Uterus (tissue), 4 donors: ENCODE results near the gene DPCD. TPM values are rescaled to one million over a fixed set of nuclear protein-coding genes. Genes with fewer than 3 reads are reported as not detected.

Experiments
- DNase-seq, 2 donors: peaks; one replicate each; pipeline ENCODE4 v3.0.0-alpha.2; 2019 to 2020
- H3K27ac ChIP-seq, 2 donors: fragments of 200-600 bp; sonication (generic); 1 replicate in 1 of 2; 2 replicates in 1 of 2; pipeline ENCODE4 v1.5.1; 2016 to 2018
- H3K27me3 ChIP-seq, 2 donors: fragments of 200-600 bp; sonication (generic); one replicate each; pipeline ENCODE4 v1.5.1; 2018 to 2019; ENCODE audit warnings: control low read depth in 1 of 2
- H3K36me3 ChIP-seq, 2 donors: fragments of 200-600 bp; sonication (generic); one replicate each; pipeline ENCODE4 v1.5.1; 2019; ENCODE audit warnings: control low read depth in 1 of 2
- H3K4me1 ChIP-seq, 2 donors: fragments of 200-600 bp; sonication (generic); one replicate each; pipeline ENCODE4 v1.5.1; 2018 to 2019; ENCODE audit warnings: control low read depth in 1 of 2
- H3K4me3 ChIP-seq, 2 donors: fragments of 200-600 bp; sonication (generic); 1 replicate in 1 of 2; 2 replicates in 1 of 2; pipeline ENCODE4 v1.5.1; 2018 to 2019; ENCODE audit warnings: mild to moderate bottlenecking in 1 of 2
- H3K9me3 ChIP-seq, 2 donors: fragments of 200-600 bp; sonication (generic); one replicate each; pipeline ENCODE4 v1.5.1; 2019; ENCODE audit warnings: control low read depth in 1 of 2
- POLR2A ChIP-seq, 2 donors: fragments of 450-650 bp; IDR thresholded peaks; one replicate each; pipeline ENCODE4 v1.6.1; 2016; ENCODE audit warnings: antibody characterized with exemption in 2 of 2, mild to moderate bottlenecking in 1 of 2, moderate library complexity in 1 of 2
- intact Hi-C: fragments of 100-400 bp; cut with DNase I; formaldehyde crosslinking; loops from one replicate; pipeline ENCODE4 v1.15.1; 2023; ENCODE audit warnings: low total_unique reads
- total RNA-seq, 4 donors: library from RNA; depleted of rRNA in 3 of 4; stranded (reverse); fragments of >200 nt in 3 of 4; gene quantifications; one replicate each; pipeline versions ENCODE4 v1.1.0 to v1.2.4, GENCODE V29; 2014 to 2023
- TF ChIP-seq, protein P1 (sequence below), 4 experiments: fragments of 200-600 bp in 2 of 4; fragments of 450-650 bp in 2 of 4; sonication (generic) in 2 of 4; IDR thresholded peaks; one replicate each; pipeline ENCODE4 v1.5.1; 2016 to 2019; ENCODE audit warnings: antibody characterized with exemption in 4 of 4, mild to moderate bottlenecking in 2 of 4, moderate library complexity in 1 of 4
- donor health status: DM: yes; HTN: yes; CAD: no.

DPCD gene
- total RNA-seq, 4 donors from 2014 or later, result 5.1 to 35.6 (median 21.7) TPM

GRCh38 chr10:101576211-101576863, 11.8 kb upstream of the DPCD start:
- no peaks in the 10 kb centered on the region for H3K36me3 ChIP-seq
- DNase-seq, result no peak
- no peak overlapping the region for H3K4me3 ChIP-seq
- H3K27ac ChIP-seq, result no peak overlapping the region
- intact Hi-C loops, result no loop called here
- TF ChIP-seq, protein P1, sequence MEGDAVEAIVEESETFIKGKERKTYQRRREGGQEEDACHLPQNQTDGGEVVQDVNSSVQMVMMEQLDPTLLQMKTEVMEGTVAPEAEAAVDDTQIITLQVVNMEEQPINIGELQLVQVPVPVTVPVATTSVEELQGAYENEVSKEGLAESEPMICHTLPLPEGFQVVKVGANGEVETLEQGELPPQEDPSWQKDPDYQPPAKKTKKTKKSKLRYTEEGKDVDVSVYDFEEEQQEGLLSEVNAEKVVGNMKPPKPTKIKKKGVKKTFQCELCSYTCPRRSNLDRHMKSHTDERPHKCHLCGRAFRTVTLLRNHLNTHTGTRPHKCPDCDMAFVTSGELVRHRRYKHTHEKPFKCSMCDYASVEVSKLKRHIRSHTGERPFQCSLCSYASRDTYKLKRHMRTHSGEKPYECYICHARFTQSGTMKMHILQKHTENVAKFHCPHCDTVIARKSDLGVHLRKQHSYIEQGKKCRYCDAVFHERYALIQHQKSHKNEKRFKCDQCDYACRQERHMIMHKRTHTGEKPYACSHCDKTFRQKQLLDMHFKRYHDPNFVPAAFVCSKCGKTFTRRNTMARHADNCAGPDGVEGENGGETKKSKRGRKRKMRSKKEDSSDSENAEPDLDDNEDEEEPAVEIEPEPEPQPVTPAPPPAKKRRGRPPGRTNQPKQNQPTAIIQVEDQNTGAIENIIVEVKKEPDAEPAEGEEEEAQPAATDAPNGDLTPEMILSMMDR (IDR thresholded peaks at IDR 0.05), result no peak
- no peak for TF ChIP-seq POLR2A (IDR thresholded peaks at IDR 0.05)
- H3K9me3 ChIP-seq, result peaks cover 0 to 8% of the 10 kb centered on the region in 2 donors
- H3K4me1 ChIP-seq, result no peaks in the 10 kb centered on the region
- H3K27me3 ChIP-seq, result no peaks in the 10 kb centered on the region

GRCh38 chr10:101577121-101577871, 10.8 kb upstream of the DPCD start:
- H3K27ac ChIP-seq, result no peak overlapping the region
- TF ChIP-seq, protein P1 (IDR thresholded peaks at IDR 0.05), result no peak
- no peak for TF ChIP-seq POLR2A (IDR thresholded peaks at IDR 0.05)
- no peak overlapping the region for H3K4me3 ChIP-seq
- H3K4me1 ChIP-seq, result no peaks in the 10 kb centered on the region
- intact Hi-C loops, result no loop called here
- no peak for DNase-seq
- no peaks in the 10 kb centered on the region for H3K27me3 ChIP-seq
- peaks cover 0 to 8% of the 10 kb centered on the region in 2 donors for H3K9me3 ChIP-seq
- H3K36me3 ChIP-seq, result no peaks in the 10 kb centered on the region

DNA sequence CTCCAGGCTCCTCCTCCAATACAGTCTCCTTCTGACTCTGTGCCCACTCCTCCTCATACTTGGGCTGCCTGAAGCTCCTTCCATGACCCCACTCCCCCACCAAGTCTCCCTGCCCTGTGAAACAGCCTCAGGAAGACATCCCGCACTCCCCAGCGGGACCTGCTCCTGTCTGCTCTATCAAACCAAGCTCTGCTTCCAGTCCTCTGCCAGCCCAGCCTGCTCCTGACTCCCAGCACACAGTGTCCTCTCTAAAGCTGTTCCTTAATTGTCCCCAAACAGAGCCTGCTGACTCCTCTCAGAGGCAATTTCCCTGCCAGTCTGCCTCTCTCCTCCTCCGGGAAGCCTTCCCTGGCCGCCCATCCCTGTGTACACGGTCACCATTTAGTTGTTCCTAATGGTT, 9.9 kb upstream of the DPCD start:
- Histone ChIP-seq H3K4me3 (no peak overlapping the region), H3K4me1 (no peaks in the 10 kb centered on the region), H3K9me3 (no peaks in the 10 kb centered on the region), H3K27ac (no peak overlapping the region), H3K36me3 (no peaks in the 10 kb centered on the region), H3K27me3 (no peaks in the 10 kb centered on the region)
- no peak for DNase-seq
- TF ChIP-seq POLR2A (IDR thresholded peaks at IDR 0.05), result no peak
- TF ChIP-seq, protein P1 (IDR thresholded peaks at IDR 0.05), result no peak
- intact Hi-C loops, result no loop called here

GRCh38 chr10:101578803-101579515, 9.2 kb upstream of the DPCD start:
- no peak overlapping the region for H3K27ac ChIP-seq
- intact Hi-C loops, result no loop called here
- H3K4me1 ChIP-seq, result no peaks in the 10 kb centered on the region
- H3K36me3 ChIP-seq, result no peaks in the 10 kb centered on the region
- H3K27me3 ChIP-seq, result no peaks in the 10 kb centered on the region
- TF ChIP-seq POLR2A (IDR thresholded peaks at IDR 0.05), result no peak
- TF ChIP-seq, protein P1 (IDR thresholded peaks at IDR 0.05), result no peak
- DNase-seq, result no peak
- H3K9me3 ChIP-seq, result no peaks in the 10 kb centered on the region
- H3K4me3 ChIP-seq, result no peak overlapping the region

DNA sequence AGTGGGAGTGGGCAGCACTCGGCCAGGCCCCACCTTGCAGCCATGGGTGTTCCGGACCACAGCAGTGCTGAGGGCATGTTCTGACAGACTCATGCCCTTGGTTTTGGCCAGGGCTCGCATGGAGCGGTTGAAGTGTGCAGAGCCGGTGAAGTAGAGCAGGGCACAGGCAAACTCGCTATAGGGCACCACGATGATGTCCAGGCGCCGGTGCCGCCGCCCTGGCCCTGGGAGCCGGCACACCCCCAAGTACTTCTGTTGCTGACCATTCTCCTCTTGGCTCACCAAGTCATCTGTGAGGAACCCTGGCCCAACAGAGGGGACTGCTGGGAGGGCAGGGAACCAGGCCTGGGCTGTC, 8.6 kb upstream of the DPCD start:
- DNase-seq, result no peak
- Histone ChIP-seq H3K27ac (no peak overlapping the region), H3K4me3 (no peak overlapping the region), H3K27me3 (no peaks in the 10 kb centered on the region), H3K4me1 (no peaks in the 10 kb centered on the region), H3K36me3 (no peaks in the 10 kb centered on the region), H3K9me3 (no peaks in the 10 kb centered on the region)
- intact Hi-C loops, result no loop called here
- TF ChIP-seq, protein P1 (IDR thresholded peaks at IDR 0.05), result no peak
- no peak for TF ChIP-seq POLR2A (IDR thresholded peaks at IDR 0.05)
